Astrocyte (in vitro differentiated cells and primary cell): ENCODE data around the gene MAP3K6. TPM values are rescaled to one million over a fixed set of nuclear protein-coding genes. Genes with fewer than 3 reads are reported as not detected.
A peak's percentile ranks its signal among the peaks of the same experiment; 100 is the strongest.

Experiments used
- DNase-seq: peaks from one replicate; pipeline ENCODE4 v3.0.0-alpha.2; 2010; ENCODE audit warnings: low read depth
- FAIRE-seq: peaks from 2 replicates; lab custom pipeline; 2011; peaks lifted over from hg19 to GRCh38; lab: Jason Lieb, UNC
- H2AFZ ChIP-seq: 2 replicates; pipeline ENCODE4 v1.6.0; 2012; ENCODE audit warnings: low read depth, low read length, inconsistent platforms
- H3K27ac ChIP-seq: 2 replicates; pipeline ENCODE4 v1.5.1; 2011; ENCODE audit warnings: low read depth, low read length, inconsistent platforms
- H3K27me3 ChIP-seq: 2 replicates; pipeline ENCODE4 v1.6.0; 2011; ENCODE audit warnings: low read length, inconsistent platforms; ENCODE audit not compliant: insufficient read depth
- H3K36me3 ChIP-seq: 2 replicates; pipeline ENCODE4 v1.5.1; 2011; ENCODE audit warnings: low read length, inconsistent platforms; ENCODE audit not compliant: insufficient read depth
- H3K4me1 ChIP-seq: 2 replicates; pipeline ENCODE4 v1.5.1; 2011; ENCODE audit warnings: low read length, inconsistent platforms; ENCODE audit not compliant: insufficient read depth
- H3K4me2 ChIP-seq: 2 replicates; pipeline ENCODE4 v1.6.0; 2012; ENCODE audit warnings: low read length, inconsistent platforms
- H3K4me3 ChIP-seq: 2 replicates; pipeline ENCODE4 v1.5.1; 2011; ENCODE audit warnings: low read depth, mild to moderate bottlenecking, low read length, inconsistent platforms; ENCODE audit not compliant: insufficient read depth
- H3K79me2 ChIP-seq: 2 replicates; pipeline ENCODE4 v1.6.0; 2012; ENCODE audit warnings: mild to moderate bottlenecking, low read length, inconsistent platforms; ENCODE audit not compliant: insufficient read depth
- H3K9ac ChIP-seq: 2 replicates; pipeline ENCODE4 v1.6.0; 2012; ENCODE audit warnings: mild to moderate bottlenecking, low read length, inconsistent platforms
- H3K9me3 ChIP-seq: 2 replicates; pipeline ENCODE4 v1.5.1; 2012; ENCODE audit warnings: low read depth, mild to moderate bottlenecking, low read length, inconsistent platforms; ENCODE audit not compliant: insufficient read depth
- H4K20me1 ChIP-seq: 2 replicates; pipeline ENCODE4 v1.6.0; 2012; ENCODE audit warnings: low read length, inconsistent platforms; ENCODE audit not compliant: insufficient read depth
- H3K27ac Mint-ChIP-seq: one replicate; pipeline ENCODE4 v1.8.0; 2021; ENCODE audit warnings: mild to moderate bottlenecking, mixed read lengths; ENCODE audit not compliant: unreplicated experiment
- H3K27me3 Mint-ChIP-seq: one replicate; pipeline ENCODE4 v1.8.0; 2021; ENCODE audit warnings: low read depth, mixed read lengths; ENCODE audit not compliant: unreplicated experiment
- H3K36me3 Mint-ChIP-seq: one replicate; pipeline ENCODE4 v1.8.0; 2021; ENCODE audit warnings: low read depth, mixed read lengths; ENCODE audit not compliant: unreplicated experiment
- H3K4me1 Mint-ChIP-seq: one replicate; pipeline ENCODE4 v1.8.0; 2021; ENCODE audit warnings: low read depth, mixed read lengths; ENCODE audit not compliant: unreplicated experiment
- H3K4me3 Mint-ChIP-seq: one replicate; pipeline ENCODE4 v1.8.0; 2021; ENCODE audit warnings: mild to moderate bottlenecking, moderate library complexity, mixed read lengths; ENCODE audit not compliant: unreplicated experiment
- H3K9me3 Mint-ChIP-seq: one replicate; pipeline ENCODE4 v1.8.0; 2021; ENCODE audit warnings: mild to moderate bottlenecking, mixed read lengths; ENCODE audit not compliant: unreplicated experiment
- EZH2 ChIP-seq: IDR thresholded peaks from 2 replicates; pipeline ENCODE4 v1.6.1; 2012; ENCODE audit warnings: mild to moderate bottlenecking, low read length, inconsistent platforms; ENCODE audit not compliant: insufficient read depth
- total RNA-seq: library from RNA; stranded (reverse); gene quantifications from 2 replicates; pipeline ENCODE4 v1.2.1, GENCODE V29; 2021
- TF ChIP-seq, protein P1 (sequence below): IDR thresholded peaks from 2 replicates; pipeline ENCODE4 v1.5.1; 2011; ENCODE audit warnings: low read depth, mild to moderate bottlenecking, inconsistent platforms, low read length, moderate library complexity; ENCODE audit not compliant: insufficient read depth

MAP3K6 gene
- total RNA-seq, 1 donor from 2014 or later = 16.8 TPM

DNA sequence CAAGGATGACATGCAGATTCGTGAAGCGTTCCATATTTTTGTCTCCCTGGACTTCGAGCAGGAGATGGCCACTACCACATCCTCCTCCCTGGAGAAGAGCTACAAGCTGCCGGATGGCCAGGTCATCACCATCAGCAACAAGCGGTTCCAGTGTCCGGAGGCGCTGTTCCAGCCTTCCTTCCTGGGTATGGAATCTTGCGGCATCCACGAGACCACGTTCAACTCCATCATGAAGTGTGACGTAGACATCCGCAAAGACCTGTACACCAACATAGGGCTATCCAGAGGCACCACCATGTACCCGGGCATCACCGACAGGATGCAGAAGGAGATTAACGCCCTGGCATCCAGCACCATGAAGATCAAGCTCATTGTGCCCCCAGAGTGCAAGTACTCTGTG is 41.5 kb downstream of the MAP3K6 start:
- Mint-ChIP-seq H3K9me3 (no peaks in the 10 kb centered on the region), H3K4me1 (peaks cover 12% of the 10 kb centered on the region), H3K36me3 (no peaks in the 10 kb centered on the region), H3K27ac (no peak overlapping the region), H3K4me3 (no peak overlapping the region), H3K27me3 (no peaks in the 10 kb centered on the region)
- Histone ChIP-seq H3K9ac (no peak overlapping the region), H2AFZ (no peak overlapping the region), H3K27me3 (no peaks in the 10 kb centered on the region), H3K4me1 (peaks cover 11% of the 10 kb centered on the region), H3K27ac (no peak overlapping the region), H4K20me1 (peaks cover 47% of the 10 kb centered on the region), H3K9me3 (no peaks in the 10 kb centered on the region), H3K4me3 (no peak overlapping the region), H3K36me3 (peaks cover 31% of the 10 kb centered on the region), H3K79me2 (peaks cover 78% of the 10 kb centered on the region), H3K4me2 (no peak overlapping the region)
- DNase-seq (no peak), FAIRE-seq (no peak)
- TF ChIP-seq, protein P1, sequence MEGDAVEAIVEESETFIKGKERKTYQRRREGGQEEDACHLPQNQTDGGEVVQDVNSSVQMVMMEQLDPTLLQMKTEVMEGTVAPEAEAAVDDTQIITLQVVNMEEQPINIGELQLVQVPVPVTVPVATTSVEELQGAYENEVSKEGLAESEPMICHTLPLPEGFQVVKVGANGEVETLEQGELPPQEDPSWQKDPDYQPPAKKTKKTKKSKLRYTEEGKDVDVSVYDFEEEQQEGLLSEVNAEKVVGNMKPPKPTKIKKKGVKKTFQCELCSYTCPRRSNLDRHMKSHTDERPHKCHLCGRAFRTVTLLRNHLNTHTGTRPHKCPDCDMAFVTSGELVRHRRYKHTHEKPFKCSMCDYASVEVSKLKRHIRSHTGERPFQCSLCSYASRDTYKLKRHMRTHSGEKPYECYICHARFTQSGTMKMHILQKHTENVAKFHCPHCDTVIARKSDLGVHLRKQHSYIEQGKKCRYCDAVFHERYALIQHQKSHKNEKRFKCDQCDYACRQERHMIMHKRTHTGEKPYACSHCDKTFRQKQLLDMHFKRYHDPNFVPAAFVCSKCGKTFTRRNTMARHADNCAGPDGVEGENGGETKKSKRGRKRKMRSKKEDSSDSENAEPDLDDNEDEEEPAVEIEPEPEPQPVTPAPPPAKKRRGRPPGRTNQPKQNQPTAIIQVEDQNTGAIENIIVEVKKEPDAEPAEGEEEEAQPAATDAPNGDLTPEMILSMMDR = no peak
- no peak for TF ChIP-seq EZH2

DNA sequence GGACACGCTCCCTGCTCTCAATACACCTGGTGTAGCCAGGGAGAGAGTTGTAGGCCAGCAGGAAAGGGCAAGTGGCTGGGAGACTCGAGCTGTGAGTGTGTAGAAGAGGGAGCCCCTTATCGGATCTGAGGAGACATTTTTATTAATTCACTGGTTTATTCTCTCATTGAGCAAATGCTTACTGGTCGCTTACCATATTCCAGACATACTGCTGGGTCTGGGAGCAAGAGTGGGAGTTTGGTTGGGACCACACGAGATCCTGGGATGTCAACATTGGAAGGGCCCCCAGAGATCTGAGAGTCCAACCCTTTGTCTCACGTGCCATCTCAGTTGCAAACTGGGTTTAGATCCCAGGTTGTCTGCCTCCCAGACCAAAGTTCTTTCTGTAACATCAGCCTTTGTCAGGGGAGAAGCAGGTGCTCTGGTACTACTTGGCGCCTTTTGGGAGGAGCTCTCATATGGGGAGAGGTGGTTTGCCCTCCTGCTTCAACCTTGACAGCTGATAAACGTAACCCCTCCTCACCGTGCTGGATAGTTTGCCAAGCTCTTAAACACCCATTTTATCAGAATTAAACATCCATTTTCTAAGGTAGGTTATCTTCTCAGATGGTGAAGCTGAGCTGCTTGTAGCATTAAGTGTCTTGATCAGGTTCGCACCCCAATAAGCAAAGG is 44.1 kb downstream of the MAP3K6 start:
- peaks cover 12% of the 10 kb centered on the region for H3K4me1 Mint-ChIP-seq
- FAIRE-seq = no peak
- no peaks in the 10 kb centered on the region for H3K27me3 ChIP-seq

More for the DNA sequence above, 44.1 kb downstream of the MAP3K6 start:
- Mint-ChIP-seq H3K4me3 (peak overlapping the region; percentile 99), H3K36me3 (no peaks in the 10 kb centered on the region), H3K27me3 (peaks cover 9% of the 10 kb centered on the region), H3K27ac (peak overlapping the region; percentile 95), H3K9me3 (no peaks in the 10 kb centered on the region)
- H4K20me1 ChIP-seq = peaks cover 26% of the 10 kb centered on the region
- H2AFZ ChIP-seq = peak overlapping the region; percentile 91
- H3K4me2 ChIP-seq = peak overlapping the region; percentile 98
- no peak for TF ChIP-seq EZH2
- TF ChIP-seq, protein P1 = no peak
- peak overlapping the region; percentile 98 for H3K9ac ChIP-seq
- DNase-seq = no peak
- H3K9me3 ChIP-seq = no peaks in the 10 kb centered on the region
- peak overlapping the region; percentile 87 for H3K27ac ChIP-seq
- H3K79me2 ChIP-seq = peaks cover 55% of the 10 kb centered on the region
- H3K4me1 ChIP-seq = peaks cover 11% of the 10 kb centered on the region
- peaks cover 22% of the 10 kb centered on the region for H3K36me3 ChIP-seq
- peak overlapping the region; percentile 96 for H3K4me3 ChIP-seq
